CD14-positive monocyte (primary cell): ENCODE results near the gene MYH13. TPM values are rescaled to one million over a fixed set of nuclear protein-coding genes. Genes with fewer than 3 reads are reported as not detected.

Experiments used
- DNase-seq, 3 donors: peaks; one replicate each; pipeline ENCODE4 v3.0.0-alpha.2; 2011 to 2022
- H2AFZ ChIP-seq: 2 replicates; pipeline ENCODE4 v1.6.0; 2012; ENCODE audit warnings: mild to moderate bottlenecking, low read depth, low read length, inconsistent platforms; ENCODE audit not compliant: insufficient read depth, poor library complexity, severe bottlenecking
- H3K27ac ChIP-seq, 2 donors: 1 replicate in 1 of 2; 2 replicates in 1 of 2; pipeline ENCODE4 v1.5.1; 2012 to 2013; ENCODE audit warnings: low read length in 2 of 2, control low read depth in 1 of 2, inconsistent platforms in 1 of 2, low read depth in 1 of 2, mild to moderate bottlenecking in 1 of 2
- H3K27me3 ChIP-seq, 2 donors: one replicate each; pipeline versions ENCODE4 v1.6.0 to v1.6.1; 2011 to 2013; ENCODE audit warnings: low read length in 2 of 2; ENCODE audit not compliant: control insufficient read depth in 2 of 2, insufficient read depth in 2 of 2
- H3K36me3 ChIP-seq, 2 donors: replicated peaks in 1 of 2; 1 replicate in 1 of 2; 2 replicates in 1 of 2; pipeline versions ENCODE4 v1.5.1 to v1.6.1; 2012 to 2013; ENCODE audit warnings: low read length in 2 of 2, control low read depth in 1 of 2, inconsistent platforms in 1 of 2, mild to moderate bottlenecking in 1 of 2; ENCODE audit not compliant: insufficient read depth in 2 of 2, control insufficient read depth in 1 of 2
- H3K4me1 ChIP-seq, 2 donors: 1 replicate in 1 of 2; 2 replicates in 1 of 2; pipeline versions ENCODE4 v1.5.1 to v1.6.1; 2012 to 2013; ENCODE audit warnings: low read length in 2 of 2, control low read depth in 1 of 2, inconsistent platforms in 1 of 2, mild to moderate bottlenecking in 1 of 2, moderate library complexity in 1 of 2; ENCODE audit not compliant: insufficient read depth in 2 of 2, control insufficient read depth in 1 of 2
- H3K4me2 ChIP-seq: replicated peaks from 2 replicates; pipeline ENCODE3; 2012; ENCODE audit warnings: low read length, moderate library complexity, mild to moderate bottlenecking; ENCODE audit not compliant: poor library complexity, severe bottlenecking; ENCODE audit errors: extremely low read depth
- H3K4me3 ChIP-seq, 3 experiments: fragments of 200-600 bp in 1 of 3; sonication (generic) in 1 of 3; replicated peaks in 1 of 3; 1 replicate in 2 of 3; 2 replicates in 1 of 3; pipeline ENCODE4 v1.5.1; 2011 to 2013; ENCODE audit warnings: low read length in 3 of 3, mild to moderate bottlenecking in 3 of 3, control low read depth in 2 of 3, low read depth in 2 of 3, inconsistent platforms in 1 of 3, moderate library complexity in 1 of 3
- H3K79me2 ChIP-seq: 2 replicates; pipeline ENCODE4 v1.6.0; 2012; ENCODE audit warnings: mild to moderate bottlenecking, control low read depth, inconsistent platforms, low read length, moderate library complexity; ENCODE audit not compliant: insufficient read depth
- H3K9ac ChIP-seq: 2 replicates; pipeline ENCODE4 v1.6.0; 2017; ENCODE audit warnings: low read length, mild to moderate bottlenecking; ENCODE audit not compliant: insufficient read depth, poor library complexity, severe bottlenecking
- H3K9me3 ChIP-seq, 2 donors: replicated peaks in 1 of 2; 1 replicate in 1 of 2; 2 replicates in 1 of 2; pipeline versions ENCODE4 v1.5.1 to v1.6.1; 2012 to 2013; ENCODE audit warnings: low read length in 2 of 2, control low read depth in 1 of 2; ENCODE audit not compliant: control insufficient read depth in 1 of 2, insufficient read depth in 1 of 2
- H4K20me1 ChIP-seq: 2 replicates; pipeline ENCODE4 v1.6.0; 2012; ENCODE audit warnings: mild to moderate bottlenecking, low read length, control low read depth, moderate library complexity; ENCODE audit not compliant: insufficient read depth
- H3K27ac Mint-ChIP-seq, 7 donors: one replicate each; pipeline ENCODE4 v1.8.0; 2020; ENCODE audit warnings: mild to moderate bottlenecking in 7 of 7, mixed read lengths in 7 of 7, moderate library complexity in 6 of 7, inconsistent platforms in 2 of 7
- H3K27me3 Mint-ChIP-seq, 3 donors: one replicate each; pipeline ENCODE4 v1.8.0; 2021 to 2022; ENCODE audit warnings: low read depth in 3 of 3, mild to moderate bottlenecking in 3 of 3, mixed read lengths in 3 of 3, moderate library complexity in 3 of 3, inconsistent platforms in 1 of 3
- H3K36me3 Mint-ChIP-seq, 2 donors: one replicate each; pipeline ENCODE4 v1.8.0; 2020; ENCODE audit warnings: mixed read lengths in 2 of 2, inconsistent platforms in 1 of 2, mild to moderate bottlenecking in 1 of 2
- H3K4me1 Mint-ChIP-seq: one replicate; pipeline ENCODE4 v1.8.0; 2020; ENCODE audit warnings: mild to moderate bottlenecking, mixed read lengths
- H3K4me3 Mint-ChIP-seq, 2 donors: one replicate each; pipeline ENCODE4 v1.8.0; 2020; ENCODE audit warnings: mild to moderate bottlenecking in 2 of 2, mixed read lengths in 2 of 2, moderate library complexity in 1 of 2
- H3K9me3 Mint-ChIP-seq, 7 donors: one replicate each; pipeline ENCODE4 v1.8.0; 2020 to 2022; ENCODE audit warnings: mixed read lengths in 7 of 7, mild to moderate bottlenecking in 6 of 7, moderate library complexity in 6 of 7, inconsistent platforms in 2 of 7
- WGBS: methylation state at CpG from one replicate; pipeline ENCODE4 v1.1.5; 2013; ENCODE audit warnings: missing lambda C conversion rate; ENCODE audit not compliant: insufficient coverage; 5-methylcytosine and 5-hydroxymethylcytosine counted together
- intact Hi-C, 2 donors: fragments of 100-400 bp; cut with micrococcal nuclease; formaldehyde crosslinking; loops; one replicate each; pipeline versions ENCODE4 v1.15.0 to v1.15.1; 2023
- polyA plus RNA-seq, 3 donors: library from polyadenylated mRNA; depleted of rRNA in 1 of 3; unstranded in 2 of 3; stranded (reverse) in 1 of 3; fragments of 300-500 nt in 2 of 3; fragments of >200 nt in 1 of 3; fragmentation: Illumina TruSeq in 2 of 3; gene quantifications; 1 replicate in 2 of 3; 2 replicates in 1 of 3; pipeline ENCODE4 v1.2.3, GENCODE V29; 2012 to 2021
- TF ChIP-seq, protein P1 (sequence below): fragments of 200-600 bp; IDR thresholded peaks from one replicate; pipeline ENCODE4 v1.8.0; 2022; ENCODE audit warnings: antibody characterized with exemption, mild to moderate bottlenecking

MYH13 gene
- polyA plus RNA-seq, 3 donors: not detected

DNA sequence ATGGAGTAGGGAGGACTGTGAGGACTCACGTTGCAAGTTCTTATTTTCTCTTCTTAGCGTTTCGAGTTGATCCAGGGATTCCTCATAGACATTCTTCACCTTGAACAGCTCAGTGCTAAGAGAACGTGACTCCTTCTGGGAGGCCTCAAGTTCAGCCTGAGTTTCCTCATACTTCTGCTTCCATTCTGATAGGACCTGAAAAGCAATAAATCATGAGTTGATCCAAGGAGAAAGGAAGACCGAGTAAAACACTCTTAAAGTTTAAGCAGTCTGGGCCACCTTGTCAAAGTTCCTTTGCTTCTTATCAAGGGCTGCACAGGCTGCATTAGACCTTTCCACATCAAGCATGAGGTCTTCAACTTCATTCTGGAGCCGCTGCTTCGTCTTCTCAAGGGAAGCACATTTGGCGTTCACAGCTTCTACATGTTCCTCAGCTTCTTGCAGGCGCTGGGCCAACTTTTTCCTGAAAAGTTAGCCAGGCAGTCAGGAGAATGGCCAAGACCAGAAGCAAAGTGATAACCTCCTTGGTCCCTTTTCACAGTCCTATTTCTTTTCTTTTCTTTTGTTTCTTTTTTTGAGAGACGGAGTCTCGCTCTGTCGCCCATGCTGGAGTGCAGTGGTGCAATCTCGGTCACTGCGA, 23.8 kb upstream of the MYH13 start:
- Mint-ChIP-seq H3K36me3 (no peaks in the 10 kb centered on the region), H3K27me3 (peaks cover 3 to 12% (median 9%) of the 10 kb centered on the region in 3 donors), H3K9me3 (peaks cover 0 to 1% (median 0%) of the 10 kb centered on the region in 7 donors), H3K4me3 (no peak overlapping the region), H3K4me1 (no peaks in the 10 kb centered on the region), H3K27ac (no peak overlapping the region)
- Histone ChIP-seq H3K4me1 (no peaks in the 10 kb centered on the region), H2AFZ (no peak overlapping the region), H3K27ac (no peak overlapping the region), H4K20me1 (no peaks in the 10 kb centered on the region), H3K4me2 (no peak overlapping the region), H3K4me3 (no peak overlapping the region), H3K9me3 (no peaks in the 10 kb centered on the region), H3K79me2 (no peaks in the 10 kb centered on the region), H3K36me3 (no peaks in the 10 kb centered on the region), H3K27me3 (peaks cover 0 to 2% of the 10 kb centered on the region in 2 donors), H3K9ac (no peak overlapping the region)
- TF ChIP-seq, protein P1, sequence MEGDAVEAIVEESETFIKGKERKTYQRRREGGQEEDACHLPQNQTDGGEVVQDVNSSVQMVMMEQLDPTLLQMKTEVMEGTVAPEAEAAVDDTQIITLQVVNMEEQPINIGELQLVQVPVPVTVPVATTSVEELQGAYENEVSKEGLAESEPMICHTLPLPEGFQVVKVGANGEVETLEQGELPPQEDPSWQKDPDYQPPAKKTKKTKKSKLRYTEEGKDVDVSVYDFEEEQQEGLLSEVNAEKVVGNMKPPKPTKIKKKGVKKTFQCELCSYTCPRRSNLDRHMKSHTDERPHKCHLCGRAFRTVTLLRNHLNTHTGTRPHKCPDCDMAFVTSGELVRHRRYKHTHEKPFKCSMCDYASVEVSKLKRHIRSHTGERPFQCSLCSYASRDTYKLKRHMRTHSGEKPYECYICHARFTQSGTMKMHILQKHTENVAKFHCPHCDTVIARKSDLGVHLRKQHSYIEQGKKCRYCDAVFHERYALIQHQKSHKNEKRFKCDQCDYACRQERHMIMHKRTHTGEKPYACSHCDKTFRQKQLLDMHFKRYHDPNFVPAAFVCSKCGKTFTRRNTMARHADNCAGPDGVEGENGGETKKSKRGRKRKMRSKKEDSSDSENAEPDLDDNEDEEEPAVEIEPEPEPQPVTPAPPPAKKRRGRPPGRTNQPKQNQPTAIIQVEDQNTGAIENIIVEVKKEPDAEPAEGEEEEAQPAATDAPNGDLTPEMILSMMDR: no peak
- WGBS: 67% methylated on average over 10 of the region's 14 CpGs
- no peak for DNase-seq
- intact Hi-C loops: no loop called here

DNA sequence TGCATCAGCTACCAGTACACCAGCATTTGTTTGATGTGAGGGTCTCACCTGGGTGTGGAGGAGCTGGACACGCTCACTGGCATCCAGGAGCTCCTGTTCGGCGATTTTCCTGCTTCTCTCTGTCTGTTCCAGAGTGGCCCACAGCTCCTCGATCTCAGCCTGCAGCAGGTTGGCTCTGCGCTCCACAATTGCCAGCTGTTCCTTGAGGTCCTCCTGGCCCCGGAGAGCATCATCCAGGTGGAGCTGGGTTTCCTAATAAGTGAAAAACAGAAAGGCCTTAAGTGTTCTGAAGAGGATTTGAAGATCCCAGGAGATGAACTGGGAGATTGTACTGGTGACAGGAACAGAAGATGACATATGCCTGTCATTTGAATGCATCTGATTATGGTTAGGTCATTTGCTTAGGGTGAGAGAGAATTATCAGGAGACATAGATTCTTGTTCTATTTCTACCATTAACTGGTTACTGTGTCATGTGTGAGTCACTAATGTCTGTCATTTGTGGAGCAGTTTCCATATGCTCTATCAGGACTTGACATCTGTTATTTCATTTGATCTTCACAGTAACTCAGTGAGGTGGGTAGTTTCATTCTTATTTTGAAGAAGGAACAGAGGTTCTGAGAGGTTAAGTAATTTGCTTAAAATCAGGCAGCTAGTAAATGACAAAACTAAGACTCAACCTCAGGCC, 21.5 kb upstream of the MYH13 start:
- no peak overlapping the region for H3K4me3 Mint-ChIP-seq
- Histone ChIP-seq H3K27me3 (peaks cover 3% of the 10 kb centered on the region in 2 donors), H3K36me3 (no peaks in the 10 kb centered on the region), H3K4me3 (no peak overlapping the region), H3K27ac (no peak overlapping the region), H2AFZ (no peak overlapping the region), H3K9me3 (no peaks in the 10 kb centered on the region), H3K4me1 (no peaks in the 10 kb centered on the region), H4K20me1 (no peaks in the 10 kb centered on the region), H3K4me2 (no peak overlapping the region), H3K9ac (no peak overlapping the region), H3K79me2 (no peaks in the 10 kb centered on the region)
- intact Hi-C loops: no loop called here
- H3K9me3 Mint-ChIP-seq: no peaks in the 10 kb centered on the region
- peaks cover 0 to 12% (median 11%) of the 10 kb centered on the region in 3 donors for H3K27me3 Mint-ChIP-seq
- WGBS: 92% methylated on average over 6 of the region's 6 CpGs
- no peak for DNase-seq
- no peaks in the 10 kb centered on the region for H3K36me3 Mint-ChIP-seq
- no peaks in the 10 kb centered on the region for H3K4me1 Mint-ChIP-seq
- TF ChIP-seq, protein P1: no peak
- H3K27ac Mint-ChIP-seq: no peak overlapping the region
